B cell (primary cell): ENCODE results near the gene GC. TPM values are rescaled to one million over a fixed set of nuclear protein-coding genes. Genes with fewer than 3 reads are reported as not detected.

Source experiments
- ATAC-seq: fragments of 200-7000 bp; cut with Tn5 transposase; one replicate; pipeline ENCODE4 v1.10.0; 2021; ENCODE audit warnings: low read depth, mild to moderate bottlenecking, moderate number of reproducible peaks, moderate library complexity
- CTCF ChIA-PET: fragments of 350-600 bp; sonication (Branson Sonifier 250); formaldehyde crosslinking; loops from one replicate; lab custom pipeline; 2021; ENCODE audit warnings: antibody characterized with exemption, inconsistent platforms; lab: Charles Lee
- POLR2A ChIA-PET: fragments of 350-600 bp; sonication (Branson Sonifier 250); formaldehyde crosslinking; loops from one replicate; lab custom pipeline; 2021; ENCODE audit warnings: antibody characterized with exemption; lab: Charles Lee
- DNase-seq: peaks from one replicate; pipeline ENCODE4 v3.0.0; 2013
- H2AFZ ChIP-seq: 2 replicates; pipeline ENCODE4 v1.6.1; 2012; ENCODE audit warnings: mild to moderate bottlenecking, low read depth, low read length; ENCODE audit not compliant: insufficient read depth, poor library complexity, severe bottlenecking
- H3K27ac ChIP-seq, 2 donors: 1 replicate in 1 of 2; 2 replicates in 1 of 2; pipeline ENCODE4 v1.5.1; 2012 to 2013; ENCODE audit warnings: low read length in 2 of 2, mild to moderate bottlenecking in 2 of 2, moderate library complexity in 1 of 2
- H3K27me3 ChIP-seq, 4 experiments: fragments of 200-600 bp in 1 of 4; sonication (generic) in 1 of 4; replicated peaks in 1 of 4; 1 replicate in 2 of 4; 2 replicates in 2 of 4; pipeline versions ENCODE4 v1.6.1 to v1.7.0; 2013 to 2016; ENCODE audit warnings: low read length in 3 of 4, mild to moderate bottlenecking in 2 of 4, mixed read lengths in 1 of 4, moderate library complexity in 1 of 4; ENCODE audit not compliant: insufficient read depth in 4 of 4, control insufficient read depth in 3 of 4; ENCODE audit errors: control extremely low read depth in 1 of 4
- H3K36me3 ChIP-seq, 2 experiments: replicated peaks in 1 of 2; 1 replicate in 1 of 2; 2 replicates in 1 of 2; pipeline versions ENCODE4 v1.6.1 to v1.7.1; 2013; ENCODE audit warnings: low read length in 1 of 2; ENCODE audit not compliant: insufficient read depth in 2 of 2, control insufficient read depth in 1 of 2; ENCODE audit errors: control extremely low read depth in 1 of 2, extremely low read depth in 1 of 2
- H3K4me1 ChIP-seq, 2 donors: fragments of 200-600 bp in 1 of 2; sonication (generic) in 1 of 2; 1 replicate in 1 of 2; 2 replicates in 1 of 2; pipeline versions ENCODE4 v1.5.1 to v1.6.1; 2013 to 2017; ENCODE audit warnings: low read length in 2 of 2; ENCODE audit not compliant: control insufficient read depth in 2 of 2, insufficient read depth in 2 of 2
- H3K4me2 ChIP-seq: replicated peaks from 2 replicates; pipeline ENCODE3; 2012; ENCODE audit warnings: mild to moderate bottlenecking, low read depth, low read length; ENCODE audit not compliant: poor library complexity, severe bottlenecking
- H3K4me3 ChIP-seq, 5 experiments: fragments of 200-600 bp in 1 of 5; sonication (generic) in 1 of 5; 1 replicate in 3 of 5; 2 replicates in 2 of 5; pipeline versions ENCODE4 v1.5.1 to v1.7.0; 2011 to 2016; ENCODE audit warnings: low read length in 4 of 5, mild to moderate bottlenecking in 4 of 5, low read depth in 2 of 5, control low read depth in 1 of 5, moderate library complexity in 1 of 5; ENCODE audit not compliant: insufficient read depth in 1 of 5; ENCODE audit errors: control extremely low read depth in 1 of 5, extremely low read depth in 1 of 5
- H3K79me2 ChIP-seq: fragments of 200-600 bp; sonication (generic); one replicate; pipeline ENCODE4 v1.6.0; 2016; ENCODE audit warnings: low read length; ENCODE audit not compliant: control insufficient read depth, insufficient read depth
- H3K9ac ChIP-seq: fragments of 200-600 bp; sonication (generic); 2 replicates; pipeline ENCODE4 v1.6.1; 2017; ENCODE audit warnings: mild to moderate bottlenecking, low read length, moderate library complexity
- H3K9me3 ChIP-seq, 3 donors: one replicate each; pipeline versions ENCODE4 v1.6.1 to v1.7.1; 2013; ENCODE audit warnings: low read length in 2 of 3; ENCODE audit not compliant: control insufficient read depth in 2 of 3, insufficient read depth in 1 of 3; ENCODE audit errors: control extremely low read depth in 1 of 3
- H4K20me1 ChIP-seq: 2 replicates; pipeline ENCODE4 v1.6.0; 2012; ENCODE audit warnings: mild to moderate bottlenecking, low read length; ENCODE audit not compliant: insufficient read depth, control insufficient read depth, poor library complexity, severe bottlenecking
- H3K27ac Mint-ChIP-seq: one replicate; pipeline ENCODE4 v1.8.0; 2021; ENCODE audit warnings: mixed read lengths
- H3K27me3 Mint-ChIP-seq: one replicate; pipeline ENCODE4 v1.8.0; 2021; ENCODE audit warnings: mixed read lengths
- H3K4me1 Mint-ChIP-seq: one replicate; pipeline ENCODE4 v1.8.0; 2021; ENCODE audit warnings: mixed read lengths
- H3K4me3 Mint-ChIP-seq: one replicate; pipeline ENCODE4 v1.8.0; 2021; ENCODE audit warnings: mixed read lengths
- H3K9me3 Mint-ChIP-seq: one replicate; pipeline ENCODE4 v1.8.0; 2022; ENCODE audit warnings: mixed read lengths; ENCODE audit not compliant: insufficient read depth
- CTCF ChIP-seq: fragments of 200-600 bp; IDR thresholded peaks from one replicate; pipeline ENCODE4 v1.8.0; 2022; ENCODE audit warnings: antibody characterized with exemption, mild to moderate bottlenecking
- EZH2 ChIP-seq: IDR thresholded peaks from 2 replicates; pipeline ENCODE4 v1.6.1; 2012; ENCODE audit warnings: borderline replicate concordance, low read depth, mild to moderate bottlenecking, moderate library complexity, low read length; ENCODE audit not compliant: insufficient read depth, poor library complexity, severe bottlenecking
- WGBS: methylation state at CpG from one replicate; pipeline ENCODE4 v1.1.5; 2013; ENCODE audit warnings: missing lambda C conversion rate; ENCODE audit not compliant: insufficient coverage; 5-methylcytosine and 5-hydroxymethylcytosine counted together
- intact Hi-C: fragments of 100-400 bp; cut with micrococcal nuclease; formaldehyde crosslinking; loops from one replicate; pipeline ENCODE4 v1.10.0; 2022
- polyA plus RNA-seq: library from polyadenylated mRNA; depleted of rRNA; stranded (reverse); fragments of >200 nt; gene quantifications from 2 replicates; pipeline ENCODE4 v1.2.3, GENCODE V29; 2012
- total RNA-seq, 2 donors: library from RNA; stranded (reverse); fragments of 120-200 nt in 1 of 2; gene quantifications; 1 replicate in 1 of 2; 2 replicates in 1 of 2; pipeline versions ENCODE4 v1.2.3 to v1.2.4, GENCODE V29; 2013 to 2022

The GC gene
- total and polyA plus RNA-seq, 2 donors (not counting 1 experiment from before 2014, with no cell fraction given) = not detected

- Histone ChIP-seq H3K27me3 (no peaks in the 10 kb centered on the region), H3K9ac (no peak overlapping the region), H3K27ac (no peak overlapping the region), H2AFZ (no peak overlapping the region), H3K36me3 (no peaks in the 10 kb centered on the region), H3K4me1 (no peaks in the 10 kb centered on the region), H3K4me3 (no peak overlapping the region), H3K9me3 (no peaks in the 10 kb centered on the region), H3K4me2 (no peak overlapping the region), H3K79me2 (no peaks in the 10 kb centered on the region), H4K20me1 (no peaks in the 10 kb centered on the region)
- no peak for ATAC-seq
- no peak for DNase-seq
- peaks cover 2% of the 10 kb centered on the region for H3K27me3 Mint-ChIP-seq
- WGBS = no CpG with 5 or more reads among the region's 3 CpGs
- no peaks in the 10 kb centered on the region for H3K4me1 Mint-ChIP-seq
- POLR2A ChIA-PET = no interaction called here
- H3K4me3 Mint-ChIP-seq = no peak overlapping the region
- TF ChIP-seq EZH2 (no peak), CTCF (no peak)
- no peaks in the 10 kb centered on the region for H3K9me3 Mint-ChIP-seq
- intact Hi-C loops = no loop called here
- CTCF ChIA-PET = interaction anchor here (0.7 to 0.9 kb wide), 2 partner anchors 11 to 1121 kb away, joined by 3 read pairs; no protein-coding TSS in a partner anchor
- no peak overlapping the region for H3K27ac Mint-ChIP-seq
Measured at GRCh38 chr4:71711985-71712348, 71.9 kb downstream of the GC start.

DNA sequence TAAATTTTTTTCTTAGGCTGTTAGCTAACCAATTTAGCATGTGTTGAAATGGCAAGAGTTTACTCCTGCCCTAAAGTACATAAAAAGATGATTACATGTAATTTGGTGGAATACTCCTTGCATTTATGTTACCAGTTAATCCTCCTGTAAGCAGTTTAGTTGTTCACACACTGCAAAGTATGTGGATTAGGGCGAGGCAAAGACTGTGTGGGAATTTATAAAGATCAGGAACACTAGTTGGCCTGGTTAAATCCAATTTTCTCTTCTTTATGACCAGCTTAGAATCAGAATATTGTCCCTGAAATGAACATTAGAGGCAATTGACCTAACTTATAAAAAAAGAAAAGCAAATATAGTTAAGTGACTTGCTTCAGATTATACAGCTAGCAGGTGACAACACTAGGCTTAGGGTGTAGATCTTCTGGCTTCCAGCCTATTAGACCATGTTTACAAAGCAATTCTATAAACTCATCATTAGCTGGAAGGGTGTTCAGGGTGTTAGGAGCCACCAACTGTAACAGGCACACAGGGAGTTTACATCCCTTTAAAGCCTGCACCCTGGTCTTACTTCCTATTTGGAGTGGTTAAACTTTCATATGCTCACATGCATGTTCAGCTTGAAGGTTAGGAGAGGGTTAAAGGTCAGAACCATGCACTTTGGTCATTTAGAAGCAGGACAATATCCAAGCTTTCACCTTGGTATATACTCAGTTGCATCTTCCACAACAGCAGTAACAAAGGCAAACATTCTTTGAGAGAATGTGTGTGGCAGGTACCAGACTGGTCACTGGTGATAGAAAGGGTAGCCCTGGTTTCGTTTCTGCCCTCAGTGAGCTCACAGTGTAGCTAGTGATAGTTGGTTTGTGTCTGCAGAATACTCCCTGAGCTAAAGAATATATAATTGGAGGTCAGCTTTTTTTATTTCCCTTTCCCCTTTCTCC, 72.6 kb downstream of the GC start:
- CTCF ChIA-PET = interaction anchor here (0.7 to 1.3 kb wide), 3 partner anchors 11 to 1121 kb away, joined by 3 read pairs; no protein-coding TSS in a partner anchor
- H3K4me1 ChIP-seq = no peaks in the 10 kb centered on the region
- H3K79me2 ChIP-seq = no peaks in the 10 kb centered on the region
- Mint-ChIP-seq H3K27me3 (peaks cover 4% of the 10 kb centered on the region), H3K4me1 (no peaks in the 10 kb centered on the region), H3K9me3 (no peaks in the 10 kb centered on the region), H3K4me3 (no peak overlapping the region), H3K27ac (no peak overlapping the region)
- ATAC-seq (no peak), DNase-seq (no peak)
- POLR2A ChIA-PET = no interaction called here
- H3K27me3 ChIP-seq = no peaks in the 10 kb centered on the region
- H3K9me3 ChIP-seq = no peaks in the 10 kb centered on the region
- H3K4me2 ChIP-seq = no peak overlapping the region
- no CpG with 5 or more reads among the region's 2 CpGs for WGBS
- TF ChIP-seq CTCF (no peak), EZH2 (no peak)
- no peak overlapping the region for H3K27ac ChIP-seq
- H4K20me1 ChIP-seq = no peaks in the 10 kb centered on the region
- H2AFZ ChIP-seq = no peak overlapping the region
- no peaks in the 10 kb centered on the region for H3K36me3 ChIP-seq
- H3K4me3 ChIP-seq = no peak overlapping the region
- intact Hi-C loops = no loop called here
- H3K9ac ChIP-seq = no peak overlapping the region
